Neuron (in vitro differentiated cells): ENCODE data around the gene CAV2.

Experiments
- H2AFZ ChIP-seq: one replicate; pipeline ENCODE4 v1.6.1; 2013; ENCODE audit warnings: low read depth, mild to moderate bottlenecking, inconsistent platforms, low read length, moderate library complexity
- H3K27me3 ChIP-seq: one replicate; pipeline ENCODE4 v1.6.1; 2013; ENCODE audit warnings: low read length; ENCODE audit not compliant: insufficient read depth
- H3K36me3 ChIP-seq: one replicate; pipeline ENCODE4 v1.6.1; 2013; ENCODE audit warnings: low read length; ENCODE audit not compliant: insufficient read depth
- H3K4me1 ChIP-seq: one replicate; pipeline ENCODE4 v1.6.1; 2013; ENCODE audit warnings: low read length; ENCODE audit not compliant: insufficient read depth
- H3K4me3 ChIP-seq: 2 replicates; pipeline ENCODE4 v1.5.1; 2013; ENCODE audit warnings: mild to moderate bottlenecking, low read length, moderate library complexity
- H3K9me3 ChIP-seq: one replicate; pipeline ENCODE4 v1.6.1; 2013; ENCODE audit warnings: low read length

CAV2 gene

GRCh38 chr7:116546916-116547315 is 47.4 kb downstream of the CAV2 start:
- no peaks in the 10 kb centered on the region for H3K27me3 ChIP-seq
- no peaks in the 10 kb centered on the region for H3K9me3 ChIP-seq
- H3K36me3 ChIP-seq, result no peaks in the 10 kb centered on the region
- no peak overlapping the region for H2AFZ ChIP-seq
- peaks cover 4% of the 10 kb centered on the region for H3K4me1 ChIP-seq
- no peak overlapping the region for H3K4me3 ChIP-seq

DNA sequence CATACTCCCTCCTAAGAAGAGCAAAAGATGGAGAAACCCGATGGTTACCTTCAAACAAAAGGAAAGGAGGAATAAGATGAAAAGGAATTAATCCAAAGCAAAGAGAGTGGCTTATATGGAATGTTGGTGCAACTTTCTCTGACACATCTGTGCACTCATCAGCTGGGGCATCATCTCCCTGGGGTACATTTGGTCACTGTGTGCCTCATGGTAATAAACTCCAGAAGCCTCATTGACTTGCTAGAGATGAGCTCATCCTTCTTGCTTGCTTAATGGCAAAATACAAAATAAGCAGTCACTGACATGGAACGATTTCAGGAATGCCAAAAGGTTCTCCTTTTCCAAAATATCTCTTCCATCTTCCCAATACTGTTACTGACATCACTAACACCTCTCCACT is 47.8 kb downstream of the CAV2 start:
- Histone ChIP-seq H3K36me3 (no peaks in the 10 kb centered on the region), H2AFZ (no peak overlapping the region), H3K4me1 (peaks cover under 1% of the 10 kb centered on the region), H3K27me3 (no peaks in the 10 kb centered on the region), H3K9me3 (no peaks in the 10 kb centered on the region), H3K4me3 (no peak overlapping the region)

GRCh38 chr7:116548506-116548905 is 49.0 kb downstream of the CAV2 start:
- Histone ChIP-seq H3K9me3 (no peaks in the 10 kb centered on the region), H3K36me3 (no peaks in the 10 kb centered on the region), H3K4me3 (no peak overlapping the region), H2AFZ (no peak overlapping the region), H3K4me1 (no peaks in the 10 kb centered on the region), H3K27me3 (no peaks in the 10 kb centered on the region)

DNA sequence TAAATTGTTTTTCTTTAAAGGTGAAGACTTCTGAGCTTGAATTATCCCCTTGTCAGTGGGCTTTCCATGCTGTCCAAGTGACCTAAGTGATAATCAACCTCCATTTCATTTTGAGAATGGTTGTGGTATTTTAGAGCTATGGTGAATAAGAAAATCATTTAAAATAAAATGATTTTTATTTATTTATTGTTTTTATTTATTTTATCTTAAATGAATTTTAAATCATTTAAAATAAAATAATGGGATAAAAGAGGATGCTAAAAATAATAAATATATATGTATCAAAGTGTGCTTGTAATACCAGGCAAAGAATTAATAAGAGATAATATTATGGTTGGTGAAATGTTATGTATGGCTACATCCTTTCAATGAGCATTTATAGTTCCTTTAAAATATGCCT is 49.8 kb downstream of the CAV2 start:
- H3K4me1 ChIP-seq, result no peaks in the 10 kb centered on the region
- H3K36me3 ChIP-seq, result no peaks in the 10 kb centered on the region
- H3K27me3 ChIP-seq, result no peaks in the 10 kb centered on the region
- H3K9me3 ChIP-seq, result no peaks in the 10 kb centered on the region
- H3K4me3 ChIP-seq, result no peak overlapping the region
- no peak overlapping the region for H2AFZ ChIP-seq

DNA sequence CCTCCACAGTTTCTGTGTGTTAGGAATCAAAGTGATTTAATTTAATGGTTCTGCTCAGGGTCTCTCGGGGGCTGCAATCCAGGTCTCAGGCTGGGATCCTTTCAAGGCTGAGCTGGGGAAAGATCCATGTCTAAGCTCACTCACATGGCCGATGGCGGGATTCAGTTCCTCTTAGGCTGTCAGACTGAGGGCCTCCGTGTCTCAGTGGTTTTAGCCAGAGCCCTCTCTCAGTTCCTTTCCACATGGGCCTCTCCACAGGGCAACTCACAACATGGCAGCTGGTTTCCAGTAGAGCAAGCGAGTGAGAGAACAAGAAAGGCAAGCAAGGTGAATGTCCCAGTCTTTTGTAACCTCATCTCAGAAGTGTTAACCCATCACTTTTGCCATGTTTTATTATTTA is 52.2 kb downstream of the CAV2 start:
- Histone ChIP-seq H3K36me3 (no peaks in the 10 kb centered on the region), H3K4me3 (no peak overlapping the region), H3K4me1 (no peaks in the 10 kb centered on the region), H2AFZ (no peak overlapping the region), H3K27me3 (no peaks in the 10 kb centered on the region), H3K9me3 (no peaks in the 10 kb centered on the region)

GRCh38 chr7:116552602-116553001 is 53.1 kb downstream of the CAV2 start:
- no peak overlapping the region for H2AFZ ChIP-seq
- no peak overlapping the region for H3K4me3 ChIP-seq
- no peaks in the 10 kb centered on the region for H3K9me3 ChIP-seq
- no peaks in the 10 kb centered on the region for H3K36me3 ChIP-seq
- no peaks in the 10 kb centered on the region for H3K4me1 ChIP-seq
- no peaks in the 10 kb centered on the region for H3K27me3 ChIP-seq

DNA sequence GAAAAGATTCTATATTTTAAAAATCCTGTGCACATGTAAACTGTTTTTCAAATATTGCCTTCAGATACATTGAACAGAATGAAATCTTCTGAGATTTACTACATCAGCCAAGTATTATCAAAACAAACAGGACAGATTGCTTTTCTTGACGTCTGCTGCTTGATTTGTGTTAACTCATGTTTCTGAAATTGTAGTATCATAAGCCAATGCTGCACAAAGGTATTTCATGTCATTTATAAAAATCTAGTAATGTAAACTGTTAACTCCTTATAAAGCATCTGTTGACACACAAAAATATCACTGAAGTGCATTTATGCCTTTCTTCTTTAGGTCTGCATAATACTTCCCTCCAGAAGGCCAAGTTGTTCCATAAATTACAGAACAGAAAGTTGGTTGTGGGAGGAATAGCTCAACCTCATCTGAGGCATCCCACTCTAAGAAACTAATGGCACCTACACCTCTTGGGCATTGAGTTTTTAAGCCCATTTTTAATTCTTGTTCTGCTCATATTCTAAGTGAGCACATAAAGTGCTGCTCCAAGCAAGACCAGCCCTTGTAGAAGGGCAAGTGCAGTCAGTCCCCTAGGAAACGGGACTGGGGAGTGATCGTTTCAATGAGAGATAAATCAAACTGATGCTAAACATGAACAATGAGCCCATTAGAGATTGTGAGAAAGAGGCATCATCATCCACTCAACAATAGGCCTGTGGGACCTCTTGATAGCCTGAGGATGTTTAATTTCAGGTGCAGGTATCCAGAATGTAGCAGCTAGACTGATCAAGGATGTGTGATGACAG is 53.8 kb downstream of the CAV2 start:
- H3K36me3 ChIP-seq, result no peaks in the 10 kb centered on the region
- no peaks in the 10 kb centered on the region for H3K27me3 ChIP-seq
- no peak overlapping the region for H3K4me3 ChIP-seq
- H3K9me3 ChIP-seq, result no peaks in the 10 kb centered on the region
- H2AFZ ChIP-seq, result no peak overlapping the region
- no peaks in the 10 kb centered on the region for H3K4me1 ChIP-seq

DNA sequence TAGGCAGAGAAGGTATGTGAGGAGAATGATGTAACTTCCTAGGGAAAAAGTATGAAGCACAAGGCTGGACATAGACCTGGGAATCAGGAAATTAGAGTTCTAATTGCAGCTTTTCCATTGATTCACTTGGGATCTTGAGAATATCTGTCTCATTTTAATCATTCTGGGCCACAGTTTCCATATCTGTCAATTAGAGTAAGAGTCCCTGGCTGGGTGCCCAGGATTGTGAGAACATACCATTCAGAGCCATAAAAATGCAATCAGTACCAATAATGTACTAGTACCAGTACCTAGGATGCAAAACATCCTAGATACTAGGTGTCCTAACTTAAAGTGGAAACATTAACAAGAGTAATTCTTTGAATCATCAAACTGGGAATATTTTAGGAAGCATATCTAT is 54.9 kb downstream of the CAV2 start:
- no peaks in the 10 kb centered on the region for H3K36me3 ChIP-seq
- no peak overlapping the region for H2AFZ ChIP-seq
- no peaks in the 10 kb centered on the region for H3K9me3 ChIP-seq
- H3K27me3 ChIP-seq, result no peaks in the 10 kb centered on the region
- no peaks in the 10 kb centered on the region for H3K4me1 ChIP-seq
- H3K4me3 ChIP-seq, result no peak overlapping the region

- Histone ChIP-seq H3K27me3 (no peaks in the 10 kb centered on the region), H3K9me3 (no peaks in the 10 kb centered on the region), H3K4me1 (no peaks in the 10 kb centered on the region), H3K4me3 (no peak overlapping the region), H2AFZ (no peak overlapping the region), H3K36me3 (no peaks in the 10 kb centered on the region)
Measured at GRCh38 chr7:116554911-116555310, 55.4 kb downstream of the CAV2 start.

DNA sequence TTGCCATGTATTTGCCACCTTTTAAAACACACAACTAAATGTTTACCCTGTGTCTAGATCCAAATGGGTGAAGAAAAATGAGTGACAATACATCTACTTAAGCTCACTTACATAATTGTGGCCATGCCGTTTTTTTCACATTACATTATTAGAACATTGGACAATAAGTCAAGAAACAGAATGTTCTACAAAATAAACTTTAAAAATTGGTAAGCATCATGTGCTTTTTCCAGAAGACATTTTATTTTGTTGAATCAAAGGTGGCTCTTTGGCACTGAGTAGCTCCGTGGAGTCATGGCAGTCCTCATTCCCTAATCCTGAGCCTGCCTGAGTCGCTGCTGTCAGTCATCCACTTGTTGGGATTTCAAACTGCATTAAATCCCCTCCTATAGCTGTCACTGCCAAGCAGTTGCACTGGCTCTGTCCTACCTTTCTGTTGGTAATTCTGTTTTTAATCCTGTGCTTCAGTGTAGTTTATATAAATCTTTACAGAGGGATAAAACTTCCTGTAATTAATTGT is 57.6 kb downstream of the CAV2 start:
- Histone ChIP-seq H3K27me3 (no peaks in the 10 kb centered on the region), H2AFZ (no peak overlapping the region), H3K4me1 (peaks cover 4% of the 10 kb centered on the region), H3K9me3 (no peaks in the 10 kb centered on the region), H3K36me3 (no peaks in the 10 kb centered on the region), H3K4me3 (no peak overlapping the region)

DNA sequence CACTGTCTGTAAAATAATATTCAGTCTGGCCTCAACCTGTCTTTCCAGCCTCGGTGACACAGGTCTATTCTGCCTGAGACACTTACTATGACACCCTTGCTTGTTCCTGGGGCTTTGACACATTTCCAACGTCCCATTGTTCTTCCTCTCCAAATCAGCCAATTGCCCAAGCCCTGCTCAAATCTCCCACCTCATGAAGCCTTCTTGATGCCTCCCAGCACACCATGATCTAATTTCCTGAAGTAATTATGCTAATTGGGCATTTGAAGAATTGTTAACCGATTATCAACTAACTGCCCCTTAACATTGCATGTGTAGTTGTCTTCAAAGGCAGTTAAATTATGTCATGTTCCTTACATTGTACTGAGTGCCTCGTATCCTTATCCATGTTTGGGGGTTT is 58.4 kb downstream of the CAV2 start:
- no peaks in the 10 kb centered on the region for H3K36me3 ChIP-seq
- H2AFZ ChIP-seq, result no peak overlapping the region
- no peaks in the 10 kb centered on the region for H3K27me3 ChIP-seq
- H3K9me3 ChIP-seq, result no peaks in the 10 kb centered on the region
- H3K4me1 ChIP-seq, result peaks cover 4% of the 10 kb centered on the region
- no peak overlapping the region for H3K4me3 ChIP-seq
